IMR-90 (cell line): Measurements from ENCODE around the gene CIROP. TPM values are rescaled to one million over a fixed set of nuclear protein-coding genes. Genes with fewer than 3 reads are reported as not detected.

Source experiments
- ATAC-seq: fragments of 200-7000 bp; cut with Tn5 transposase; 2 replicates; pipeline ENCODE4 v1.9.1; 2020; ENCODE audit warnings: low read depth, mild to moderate bottlenecking, moderate library complexity
- Bru-seq: library from RNA; stranded (reverse); fragments of 400-500 nt; gene quantifications from one replicate; lab custom pipeline; 2021; lab: Mats Ljungman, UMichigan
- BruChase-seq, 2 experiments: library from RNA; stranded (reverse); fragments of 400-500 nt; gene quantifications; one replicate each; lab custom pipeline; 2021; lab: Mats Ljungman, UMichigan
- BruUV-seq: library from RNA; stranded (reverse); fragments of 400-500 nt; replicated peaks from 2 replicates; lab custom pipeline; 2021; lab: Mats Ljungman, UMichigan
- CTCF ChIA-PET: fragments of 300-600 bp; formaldehyde crosslinking; extraction: SDS; loops from one replicate; lab custom pipeline; 2021; ENCODE audit warnings: antibody characterized with exemption; lab: Yijun Ruan, JAX
- POLR2A ChIA-PET: fragments of 300-600 bp; sonication (Branson Sonifier 250); formaldehyde crosslinking; loops from one replicate; lab custom pipeline; 2022; ENCODE audit warnings: antibody characterized with exemption; ENCODE audit not compliant: unreplicated experiment; lab: Charles Lee
- DNase-seq: peaks from one replicate; pipeline ENCODE4 v3.0.0; 2013
- H2AFZ ChIP-seq: replicated peaks from 2 replicates; pipeline ENCODE3; 2013; ENCODE audit warnings: low read length, mild to moderate bottlenecking; ENCODE audit not compliant: poor library complexity
- H2AK5ac ChIP-seq: 2 replicates; pipeline ENCODE4 v1.6.1; 2013; ENCODE audit warnings: low read depth, low read length, inconsistent platforms
- H2AK9ac ChIP-seq: replicated peaks from 2 replicates; pipeline ENCODE3; 2013; ENCODE audit warnings: mild to moderate bottlenecking, low read depth, low read length, moderate library complexity; ENCODE audit not compliant: poor library complexity
- H2BK120ac ChIP-seq: 2 replicates; pipeline ENCODE4 v1.6.1; 2013; ENCODE audit warnings: low read depth, low read length, inconsistent platforms
- H2BK15ac ChIP-seq: 3 replicates; pipeline ENCODE4 v1.6.1; 2013; ENCODE audit warnings: low read depth, low read length, inconsistent platforms
- H2BK20ac ChIP-seq: 2 replicates; pipeline ENCODE4 v1.6.1; 2013; ENCODE audit warnings: low read depth, mild to moderate bottlenecking, inconsistent platforms, low read length, moderate library complexity
- H2BK5ac ChIP-seq: 2 replicates; pipeline ENCODE4 v1.6.1; 2013; ENCODE audit warnings: mild to moderate bottlenecking, low read depth, low read length, inconsistent platforms; ENCODE audit not compliant: poor library complexity, severe bottlenecking
- H3K14ac ChIP-seq: replicated peaks from 2 replicates; pipeline ENCODE4 v1.6.1; 2013; ENCODE audit warnings: low read depth, low read length, inconsistent platforms
- H3K18ac ChIP-seq: 2 replicates; pipeline ENCODE4 v1.6.1; 2013; ENCODE audit warnings: low read depth, low read length, control low read depth
- H3K23ac ChIP-seq: 2 replicates; pipeline ENCODE4 v1.6.1; 2013; ENCODE audit warnings: low read depth, low read length, inconsistent platforms
- H3K27ac ChIP-seq: 2 replicates; pipeline ENCODE4 v1.5.1; 2013; ENCODE audit warnings: mild to moderate bottlenecking, control low read depth, low read length; ENCODE audit not compliant: insufficient read depth
- H3K27me3 ChIP-seq: 2 replicates; pipeline ENCODE4 v1.6.1; 2013; ENCODE audit warnings: low read length; ENCODE audit not compliant: control insufficient read depth, insufficient read depth
- H3K36me3 ChIP-seq: 2 replicates; pipeline ENCODE4 v1.6.1; 2013; ENCODE audit warnings: low read length, mixed read lengths; ENCODE audit not compliant: control insufficient read depth, insufficient read depth
- H3K4ac ChIP-seq: 2 replicates; pipeline ENCODE4 v1.6.1; 2013; ENCODE audit warnings: low read depth, low read length, inconsistent platforms
- H3K4me1 ChIP-seq: 2 replicates; pipeline ENCODE4 v1.6.1; 2013; ENCODE audit warnings: low read length, mixed read lengths; ENCODE audit not compliant: control insufficient read depth, insufficient read depth
- H3K4me2 ChIP-seq: 2 replicates; pipeline ENCODE4 v1.6.1; 2013; ENCODE audit warnings: low read depth, mild to moderate bottlenecking, control low read depth, low read length, moderate library complexity
- H3K4me3 ChIP-seq: 2 replicates; pipeline ENCODE4 v1.5.1; 2013; ENCODE audit warnings: low read depth, mild to moderate bottlenecking, control low read depth, low read length, moderate library complexity; ENCODE audit not compliant: insufficient read depth
- H3K56ac ChIP-seq: 2 replicates; pipeline ENCODE4 v1.6.1; 2013; ENCODE audit warnings: low read length, inconsistent platforms; ENCODE audit not compliant: insufficient read depth; ENCODE audit errors: extremely low read depth
- H3K79me1 ChIP-seq, 2 experiments: 2 replicates each; pipeline ENCODE4 v1.6.1; 2013; ENCODE audit warnings: low read length in 2 of 2, inconsistent platforms in 1 of 2, low read depth in 1 of 2
- H3K9ac ChIP-seq: 2 replicates; pipeline ENCODE4 v1.6.1; 2013; ENCODE audit warnings: low read depth, low read length, control low read depth
- H3K9me1 ChIP-seq: 2 replicates; pipeline ENCODE4 v1.6.1; 2013; ENCODE audit warnings: low read length, inconsistent platforms; ENCODE audit not compliant: insufficient read depth
- H3K9me3 ChIP-seq: 2 replicates; pipeline ENCODE4 v1.6.1; 2013; ENCODE audit warnings: low read length; ENCODE audit not compliant: control insufficient read depth, insufficient read depth
- H4K20me1 ChIP-seq: 2 replicates; pipeline ENCODE4 v1.6.1; 2013; ENCODE audit warnings: low read length, inconsistent platforms; ENCODE audit not compliant: insufficient read depth
- H4K5ac ChIP-seq: 2 replicates; pipeline ENCODE4 v1.6.1; 2013; ENCODE audit warnings: mild to moderate bottlenecking, low read depth, low read length, control low read depth
- H4K8ac ChIP-seq, 2 experiments: 2 replicates each; pipeline ENCODE4 v1.6.1; 2013; ENCODE audit warnings: low read depth in 2 of 2, low read length in 2 of 2, control low read depth in 1 of 2, inconsistent platforms in 1 of 2
- H4K91ac ChIP-seq: 2 replicates; pipeline ENCODE4 v1.6.1; 2013; ENCODE audit warnings: low read depth, low read length, inconsistent platforms; ENCODE audit not compliant: insufficient read depth
- BHLHE40 ChIP-seq: fragments of 150-350 bp; IDR thresholded peaks from 2 replicates; pipeline ENCODE4 v1.6.1; 2016; ENCODE audit warnings: mild to moderate bottlenecking, low read depth, low read length
- CEBPB ChIP-seq: IDR thresholded peaks from 2 replicates; pipeline ENCODE4 v1.6.1; 2012; ENCODE audit warnings: low read depth, low read length, improper control_type of control experiment
- CHD1 ChIP-seq: IDR thresholded peaks from 2 replicates; pipeline ENCODE4 v1.6.1; 2012; ENCODE audit warnings: low read depth, low read length, improper control_type of control experiment
- CTCF ChIP-seq: conservative IDR thresholded peaks from 2 replicates; pipeline ENCODE4 v1.5.1; 2012; ENCODE audit warnings: mild to moderate bottlenecking, low read depth, low read length, improper control_type of control experiment
- ELK1 ChIP-seq: fragments of 150-350 bp; IDR thresholded peaks from 2 replicates; pipeline ENCODE4 v1.6.1; 2016; ENCODE audit warnings: low read depth, mild to moderate bottlenecking, low read length, moderate library complexity, borderline replicate concordance
- FOS ChIP-seq: fragments of 150-350 bp; IDR thresholded peaks from 2 replicates; pipeline ENCODE4 v1.6.1; 2016; ENCODE audit warnings: low read depth, low read length
- MAFK ChIP-seq: IDR thresholded peaks from 2 replicates; pipeline ENCODE4 v1.6.1; 2012; ENCODE audit warnings: low read depth, low read length, improper control_type of control experiment
- MAZ ChIP-seq: IDR thresholded peaks from 2 replicates; pipeline ENCODE4 v1.6.1; 2012; ENCODE audit warnings: low read depth, mild to moderate bottlenecking, low read length, improper control_type of control experiment, moderate library complexity, borderline replicate concordance
- MXI1 ChIP-seq: IDR thresholded peaks from 2 replicates; pipeline ENCODE4 v1.6.1; 2012; ENCODE audit warnings: low read depth, mild to moderate bottlenecking, low read length, moderate library complexity, borderline replicate concordance
- NFE2L2 ChIP-seq: fragments of 150-350 bp; IDR thresholded peaks from 2 replicates; pipeline ENCODE4 v1.6.1; 2016; ENCODE audit warnings: low read depth, mild to moderate bottlenecking, low read length
- POLR2A ChIP-seq: IDR thresholded peaks from 2 replicates; pipeline ENCODE4 v1.6.1; 2012; ENCODE audit warnings: mild to moderate bottlenecking, low read depth, low read length
- RAD21 ChIP-seq: IDR thresholded peaks from 2 replicates; pipeline ENCODE4 v1.6.1; 2012; ENCODE audit warnings: low read length, improper control_type of control experiment
- RCOR1 ChIP-seq: IDR thresholded peaks from 2 replicates; pipeline ENCODE4 v1.6.1; 2012; ENCODE audit warnings: mild to moderate bottlenecking, low read length, improper control_type of control experiment; ENCODE audit not compliant: insufficient replicate concordance
- WGBS, 2 experiments: methylation state at CpG; one replicate each; pipeline versions ENCODE4 v1.1.5 to v1.1.7; 2013; ENCODE audit warnings: missing lambda C conversion rate in 2 of 2; ENCODE audit not compliant: insufficient read length in 1 of 2; ENCODE audit errors: extremely low coverage in 2 of 2; 5-methylcytosine and 5-hydroxymethylcytosine counted together
- dilution Hi-C: fragments of 300-500 bp; cut with HindIII; formaldehyde crosslinking; loops from one replicate; pipeline ENCODE4 v1.14.3; 2018; ENCODE audit warnings: low sequenced_read_pairs; ENCODE audit not compliant: unreplicated experiment
- in situ Hi-C: fragments of 300-500 bp; cut with MboI; formaldehyde crosslinking; loops from 3 replicates; pipeline ENCODE4 v1.14.3; 2019; ENCODE audit warnings: low sequenced_read_pairs, inconsistent platforms, mixed read lengths
- intact Hi-C: fragments of 100-400 bp; cut with micrococcal nuclease; formaldehyde crosslinking; loops from 2 replicates; pipeline ENCODE4 v1.10.0; 2022
- long read RNA-seq: library from polyadenylated mRNA; unstranded; transcript quantifications from one replicate; pipeline ENCODE4 v2.0.0, GENCODE V29; 2021; ENCODE audit not compliant: unreplicated experiment
- polyA plus RNA-seq, 3 experiments: library from polyadenylated mRNA; depleted of rRNA; stranded (reverse); fragments of >200 nt; gene quantifications; 2 replicates each; pipeline ENCODE4 v1.2.3, GENCODE V29; 2012; ENCODE audit warnings: low replicate concordance in 1 of 3
- total RNA-seq: library from RNA; depleted of rRNA; stranded (reverse); fragments of >200 nt; gene quantifications from 2 replicates; pipeline ENCODE4 v1.2.3, GENCODE V29; 2012; rRNA removed

The CIROP gene
- 0.28 and 0.36 TPM in 2 replicates for total RNA-seq
- 0.31 and 0.37 TPM in 2 replicates for polyA plus RNA-seq (2012; rRNA removed)
- polyA plus RNA-seq (2012; cell fraction: cytosol; rRNA removed): 0.23 and 0.43 TPM in 2 replicates
- 1.3 and 1.8 TPM in 2 replicates for polyA plus RNA-seq (2012; cell fraction: nucleus; rRNA removed; ENCODE audit: low replicate concordance)
- Bru-seq, nascent RNA: percentile 18 among the genes with signal in this experiment
- percentile 14 among the genes with signal in this experiment for BruChase-seq, experiment 1, labeled RNA remaining after a 6-hour chase
- BruChase-seq, experiment 2, labeled RNA remaining after a 2-hour chase: percentile 14 among the genes with signal in this experiment
- long read RNA-seq: 0 reads

- in situ Hi-C loops: loop anchor here (5.0 kb wide), 1 partner anchor 37 kb away; no protein-coding TSS in a partner anchor
- Histone ChIP-seq H4K8ac (peak within 1 kb of the TSS; percentile 39 to 59; a peak in 3 of 4 replicates), H3K23ac (peak within 1 kb of the TSS; percentile 85), H2AFZ (peak within 1 kb of the TSS; percentile 90), H3K27ac (peak within 1 kb of the TSS; percentile 22; the same call in 1 of the 2 replicates), H3K27me3 (no peaks in the 10 kb centered on the region), H3K9me3 (no peaks in the 10 kb centered on the region), H3K4me3 (no peak within 1 kb of the TSS), H3K56ac (no peak within 1 kb of the TSS), H3K9ac (peak within 1 kb of the TSS; percentile 56), H2BK15ac (peak within 1 kb of the TSS; percentile 65; the same call in 1 of the 3 replicates), H4K91ac (peak within 1 kb of the TSS; percentile 44), H3K4me1 (peaks cover 6% of the 10 kb centered on the region), H3K79me1 (peaks cover 0 to 17% of the 10 kb centered on the region in 2 experiments; a peak in 2 of 4 replicates), H3K4me2 (peak within 1 kb of the TSS; percentile 56), H2AK5ac (peak within 1 kb of the TSS; percentile 77), H3K18ac (peak within 1 kb of the TSS; percentile 44; the same call in 1 of the 2 replicates), H4K20me1 (peaks cover 10% of the 10 kb centered on the region; the same call in 1 of the 2 replicates), H2AK9ac (peak within 1 kb of the TSS; percentile 66), H2BK5ac (no peak within 1 kb of the TSS), H3K36me3 (peaks cover 3% of the 10 kb centered on the region; the same call in 1 of the 2 replicates), H3K14ac (peak within 1 kb of the TSS; percentile 90), H2BK120ac (peak within 1 kb of the TSS; percentile 88), H4K5ac (peak within 1 kb of the TSS; percentile 41; the same call in 1 of the 2 replicates), H3K9me1 (peaks cover 2% of the 10 kb centered on the region; the same call in 1 of the 2 replicates), H3K4ac (peak within 1 kb of the TSS; percentile 75), H2BK20ac (peak within 1 kb of the TSS; percentile 52; the same call in 1 of the 2 replicates)
- POLR2A ChIA-PET: no interaction called here
- ATAC-seq (peak; percentile 52), DNase-seq (peak; percentile 22)
- no TSS peak for BruUV-seq
- intact Hi-C loops: no loop called here
- dilution Hi-C loops: no loop called here
- WGBS, 2 experiments: 0% methylated on average over 2 of the region's 11 CpGs; no CpG with 5 or more reads in 1 of the 2 experiments
- CTCF ChIA-PET: interaction anchor here (0.7 to 1.4 kb wide), 2 partner anchors 36 to 43 kb away, joined by 3 to 4 read pairs; no protein-coding TSS in a partner anchor
- TF ChIP-seq ELK1 (no peak), BHLHE40 (no peak), RAD21 (no peak), MXI1 (no peak), RCOR1 (no peak), MAFK (no peak), POLR2A (no peak), FOS (no peak), CTCF (no peak), CHD1 (no peak), MAZ (no peak), NFE2L2 (no peak), CEBPB (no peak)
Observed at GRCh38 chr14:23104591-23105347, at the start of gene CIROP. CIROP (minus strand) TSS chr14:23104989; CDS start chr14:23104920, 69 bp downstream.
